Fibroblast of skin of back (primary cell): Measurements from ENCODE around the gene DNAH7.

Source experiments
- DNase-seq: peaks from one replicate; pipeline ENCODE4 v3.0.0-alpha.2; 2013

Gene DNAH7

DNA sequence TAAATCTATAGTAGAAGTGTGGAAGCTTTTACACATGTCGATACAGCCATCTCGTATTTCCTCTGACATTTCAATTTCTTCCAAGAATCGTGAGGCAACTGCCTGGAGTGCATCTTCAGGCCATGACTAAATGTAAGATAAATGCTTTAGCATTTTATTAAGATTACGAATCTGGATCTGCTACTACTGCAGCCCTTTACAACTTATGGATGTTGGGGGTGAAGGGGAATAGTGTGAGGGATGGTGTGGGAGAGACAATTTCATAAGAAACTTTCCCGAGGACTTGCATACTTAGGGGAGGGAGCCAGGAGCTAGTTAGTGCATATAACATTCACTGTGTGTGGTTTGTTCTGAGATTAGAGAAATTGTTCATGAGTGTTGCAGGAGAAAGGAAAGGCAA lies 206.8 kb downstream of the DNAH7 start:
- peak; percentile 76 for DNase-seq

DNA sequence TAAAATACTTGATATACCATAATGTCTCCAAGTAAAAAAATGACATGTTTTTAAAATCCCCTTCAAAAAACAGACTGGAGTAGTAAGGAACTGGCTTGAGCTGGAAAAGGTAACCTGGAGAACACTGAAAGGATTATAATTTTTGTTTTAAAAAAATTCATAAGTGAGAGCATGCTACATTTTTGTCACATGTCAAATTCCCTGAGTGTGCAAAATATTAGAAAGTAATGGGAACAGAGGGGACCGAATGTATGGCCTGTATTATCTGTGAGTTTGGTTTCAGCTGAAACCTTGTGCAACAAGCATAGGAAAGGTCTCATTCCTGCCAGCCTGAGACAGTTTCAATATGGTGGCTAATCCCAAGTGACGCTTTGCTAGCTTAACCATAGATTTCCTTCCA lies 209.1 kb downstream of the DNAH7 start:
- no peak for DNase-seq

DNA sequence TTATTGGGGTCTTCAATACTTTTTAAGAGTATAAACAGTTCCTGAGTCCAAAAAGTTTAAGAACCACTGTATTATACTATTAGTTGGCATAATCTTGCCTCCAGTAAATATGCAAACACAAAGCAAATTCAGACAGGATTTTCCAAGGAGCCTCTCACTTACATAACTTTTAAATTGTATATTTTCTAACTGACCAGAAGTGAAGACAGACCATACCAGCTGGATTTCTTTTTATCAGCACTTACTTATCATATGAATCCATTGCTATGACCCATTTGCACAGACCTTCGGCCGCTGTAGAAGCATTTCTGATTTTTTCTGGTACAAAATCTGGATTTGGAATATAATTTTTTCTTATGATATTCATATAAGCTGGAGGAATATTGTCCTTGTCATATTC lies 211.5 kb downstream of the DNAH7 start:
- no peak for DNase-seq

DNA sequence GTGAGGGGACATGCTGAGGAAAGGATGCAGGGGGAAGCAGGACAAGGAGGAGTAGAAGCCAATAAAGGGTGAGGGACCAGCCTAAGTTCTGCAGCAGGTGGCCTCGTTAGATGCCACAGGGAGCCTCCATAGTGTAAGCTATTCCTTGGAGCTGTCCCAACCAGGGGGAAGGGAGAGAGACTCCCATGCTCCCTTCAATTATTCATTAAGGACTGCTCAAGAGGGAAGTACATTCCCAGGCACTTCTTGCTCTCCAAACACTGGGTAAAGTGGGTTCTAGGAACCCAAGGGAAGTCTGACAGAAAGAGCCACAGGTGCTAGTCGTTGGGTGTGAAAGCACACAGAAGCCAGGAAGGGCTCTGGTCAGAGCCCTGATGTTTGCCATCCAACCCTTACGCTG lies 217.9 kb downstream of the DNAH7 start:
- no peak for DNase-seq

DNA sequence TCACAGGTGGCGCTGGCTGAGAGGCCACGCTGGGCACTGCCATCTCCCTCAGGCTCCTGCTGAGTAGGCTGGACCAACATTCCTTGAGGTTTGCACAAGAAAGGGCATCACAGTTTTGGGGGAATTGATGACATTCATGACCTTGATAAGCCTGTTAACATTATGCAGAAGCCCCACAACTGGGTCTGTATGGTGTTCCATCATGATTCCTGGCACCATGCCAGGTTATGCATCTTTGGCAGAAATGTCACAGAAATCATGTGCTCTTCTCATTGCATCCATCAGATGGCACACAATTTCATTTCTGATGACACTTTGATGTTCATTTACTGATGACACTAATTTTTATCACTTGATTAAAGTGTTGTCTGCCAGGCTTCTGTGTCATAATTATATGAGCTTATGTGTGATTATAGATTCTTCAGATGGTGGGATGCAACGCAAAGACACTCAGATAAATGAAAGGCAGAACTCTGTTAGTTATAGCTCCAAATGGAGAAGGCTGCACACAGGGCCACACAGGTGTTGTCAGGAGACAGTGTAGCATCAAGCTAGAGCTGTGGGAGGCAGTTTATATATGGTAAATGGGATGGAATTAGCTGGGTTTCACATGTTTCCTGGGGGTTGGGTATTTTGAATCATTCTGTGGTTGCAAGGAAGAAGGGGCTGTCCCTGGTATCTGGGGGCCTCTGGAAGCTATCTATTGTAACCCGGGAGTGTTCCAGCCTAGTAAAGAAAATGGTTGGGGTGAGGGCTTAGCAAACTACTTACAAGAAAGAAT lies 220.3 kb downstream of the DNAH7 start:
- DNase-seq: no peak

DNA sequence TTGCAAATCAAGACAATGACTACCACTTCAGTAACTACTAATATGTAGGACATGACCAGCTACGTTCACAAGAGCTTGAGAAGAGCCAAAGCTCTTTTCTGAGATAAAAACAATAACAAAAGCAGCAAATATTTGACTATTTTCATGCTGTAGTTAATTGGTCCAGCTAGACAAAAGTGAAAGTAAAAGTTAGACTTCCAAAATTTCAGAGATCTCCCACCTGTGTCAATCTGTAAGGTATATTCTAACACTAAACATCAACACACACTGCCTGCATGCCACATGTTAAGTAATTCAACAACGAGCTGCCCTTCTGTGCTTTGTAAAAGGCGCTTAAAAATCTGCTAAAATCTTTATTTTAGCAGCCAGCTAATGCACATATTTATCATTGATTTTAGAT lies 225.7 kb downstream of the DNAH7 start:
- no peak for DNase-seq

DNA sequence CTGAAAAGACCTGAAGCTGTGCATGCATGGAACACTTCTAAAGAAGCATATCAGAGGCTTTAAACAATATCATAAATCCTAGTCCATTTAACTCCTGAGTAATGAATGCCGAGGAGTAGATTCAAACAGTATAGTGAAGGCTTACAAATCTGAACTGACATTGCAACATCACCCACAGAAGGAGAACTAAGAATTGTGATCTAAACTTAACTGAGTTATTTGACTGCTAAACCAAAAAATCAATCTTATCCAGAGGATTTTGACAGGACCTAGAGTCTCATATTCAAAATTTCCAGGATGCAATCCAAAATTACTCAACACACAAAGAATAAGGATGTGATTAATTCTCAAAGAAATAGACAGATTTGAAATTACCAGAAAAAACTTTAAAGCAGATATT lies 230.6 kb downstream of the DNAH7 start:
- DNase-seq: no peak

DNA sequence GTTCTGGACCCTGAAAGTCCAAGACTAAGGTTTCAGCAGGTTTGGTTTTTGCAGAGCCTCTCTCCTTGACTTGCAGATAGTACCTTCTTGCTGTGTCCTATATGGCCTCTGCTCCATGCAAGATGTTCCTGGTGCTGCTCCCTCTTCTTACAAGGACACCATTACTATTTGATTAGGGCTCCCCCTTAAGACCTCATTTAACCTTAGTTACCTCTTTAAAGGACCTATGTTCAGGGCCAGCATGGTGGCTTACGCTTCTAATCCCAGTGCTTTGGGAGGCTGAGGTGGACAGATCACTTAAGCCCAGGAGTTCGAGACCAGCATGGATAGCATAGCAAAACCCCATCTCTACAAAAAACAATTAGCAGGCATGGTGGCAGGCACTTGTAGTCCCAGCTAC lies 232.6 kb downstream of the DNAH7 start:
- no peak for DNase-seq

DNA sequence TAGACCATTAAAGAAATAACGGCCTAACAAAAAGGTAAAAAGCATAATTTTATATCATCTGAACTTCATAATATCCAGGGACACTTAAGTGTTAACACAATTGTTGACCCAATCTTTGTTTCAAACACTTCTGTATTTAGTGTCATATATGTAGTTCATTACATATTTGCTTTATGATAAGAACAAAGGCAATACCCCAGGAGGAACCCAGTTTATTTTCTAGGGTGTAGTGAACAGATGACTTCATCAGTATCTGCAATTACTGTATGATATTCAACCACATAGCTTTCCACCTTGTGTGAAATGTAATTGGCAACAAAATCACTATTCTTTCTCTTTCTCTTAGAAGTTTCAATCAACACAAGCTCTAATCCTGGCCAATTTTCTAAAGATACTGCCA lies 233.8 kb downstream of the DNAH7 start:
- no peak for DNase-seq

DNA sequence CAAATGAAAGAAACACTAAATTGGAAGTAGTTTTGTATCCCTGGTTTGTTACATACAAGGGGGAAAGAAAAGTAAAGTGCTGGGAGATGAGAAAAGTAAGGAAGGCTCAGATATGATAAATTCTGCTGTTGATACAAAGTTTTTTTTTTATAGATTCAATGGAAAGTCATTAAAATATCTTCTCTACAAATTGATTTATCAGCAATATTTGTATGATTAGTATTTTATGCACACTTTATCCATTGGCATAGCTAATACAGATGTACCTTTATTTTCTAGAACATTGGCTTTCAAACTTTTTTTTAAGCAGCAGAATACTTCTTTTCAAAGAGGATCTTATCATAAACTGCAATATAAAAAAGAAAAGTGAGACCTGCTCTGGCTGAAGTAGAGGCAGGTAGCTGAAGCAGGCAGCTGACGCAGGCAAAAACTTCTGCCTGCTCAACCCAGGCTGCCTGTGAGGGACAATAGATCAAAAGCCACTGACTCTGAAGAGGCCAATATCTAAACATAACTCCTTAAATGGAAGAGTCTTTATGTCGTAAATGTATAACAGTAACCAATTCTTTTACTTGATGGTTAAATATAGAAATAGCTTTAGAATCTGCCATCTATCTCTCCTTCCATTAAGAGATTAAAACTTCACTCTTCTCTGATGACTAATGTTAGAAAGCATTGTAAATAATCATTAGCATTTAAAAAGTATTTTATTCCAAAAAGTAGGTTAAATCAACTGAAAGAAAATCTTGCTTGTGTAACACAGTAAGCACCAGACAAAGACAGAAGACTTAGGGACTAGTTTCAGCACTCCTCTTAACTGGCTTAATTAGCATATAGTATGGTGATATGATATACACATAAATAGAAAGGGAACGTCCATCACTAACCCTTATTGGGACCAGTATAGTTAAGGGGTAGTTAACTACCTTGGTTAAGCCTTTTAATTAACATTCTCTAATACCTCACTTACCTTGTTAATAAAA lies 237.4 kb downstream of the DNAH7 start:
- no peak for DNase-seq

DNA sequence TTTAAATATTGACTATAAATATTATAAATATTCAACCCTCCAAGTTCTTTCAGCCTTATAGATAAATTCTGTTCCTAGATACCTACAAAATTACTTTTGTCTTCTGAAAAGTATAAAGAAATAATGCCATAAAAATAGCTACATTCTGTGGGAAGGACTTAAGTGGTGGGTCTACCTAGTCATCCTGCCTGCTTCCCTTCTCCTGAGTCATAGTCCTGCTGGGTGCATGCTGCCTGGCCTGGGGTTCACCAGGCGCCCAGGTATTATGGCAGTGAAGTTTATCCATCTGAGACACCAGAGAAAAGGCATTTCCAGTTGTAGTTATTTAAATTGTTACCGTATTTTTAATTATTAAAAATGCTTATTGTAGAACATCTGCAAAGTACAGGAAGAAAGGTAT lies 244.2 kb downstream of the DNAH7 start:
- DNase-seq: peak; percentile 25

DNA sequence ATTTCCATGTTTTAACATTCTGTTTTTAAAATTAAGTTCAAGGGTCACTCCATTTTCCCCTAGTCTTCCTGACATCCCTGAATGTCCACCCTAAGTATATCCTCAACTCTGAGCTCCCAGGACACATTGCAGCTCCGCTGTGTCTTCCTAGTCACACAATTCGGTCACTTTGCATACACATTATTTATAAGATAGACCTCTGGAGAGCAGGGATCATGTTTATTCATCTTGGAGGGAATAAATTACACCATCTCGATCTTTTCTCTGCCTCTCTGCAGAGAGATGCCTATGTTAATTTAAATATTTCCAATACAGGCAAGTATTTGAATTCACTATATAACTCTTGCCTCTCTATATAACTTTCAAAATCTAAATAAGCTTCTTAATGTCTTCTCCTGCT lies 245.4 kb downstream of the DNAH7 start:
- no peak for DNase-seq

DNA sequence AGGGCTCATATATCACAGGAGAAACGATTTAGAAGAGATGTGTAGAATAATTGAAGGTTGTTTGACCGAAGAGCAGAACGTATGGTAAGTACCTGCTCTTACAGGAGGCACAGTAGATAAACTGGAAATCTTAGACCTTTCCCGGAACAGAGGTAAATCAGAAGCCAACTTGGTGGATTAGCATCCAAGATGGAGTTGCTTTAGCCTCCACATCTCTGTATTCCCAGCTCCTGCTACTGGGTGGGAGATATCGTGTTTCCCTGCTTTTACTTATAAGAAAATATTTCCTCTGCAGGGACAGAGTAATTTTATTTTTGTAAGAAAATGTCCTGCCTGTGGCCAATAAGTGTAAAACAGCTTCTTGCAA lies 247.1 kb downstream of the DNAH7 start:
- DNase-seq: no peak

DNA sequence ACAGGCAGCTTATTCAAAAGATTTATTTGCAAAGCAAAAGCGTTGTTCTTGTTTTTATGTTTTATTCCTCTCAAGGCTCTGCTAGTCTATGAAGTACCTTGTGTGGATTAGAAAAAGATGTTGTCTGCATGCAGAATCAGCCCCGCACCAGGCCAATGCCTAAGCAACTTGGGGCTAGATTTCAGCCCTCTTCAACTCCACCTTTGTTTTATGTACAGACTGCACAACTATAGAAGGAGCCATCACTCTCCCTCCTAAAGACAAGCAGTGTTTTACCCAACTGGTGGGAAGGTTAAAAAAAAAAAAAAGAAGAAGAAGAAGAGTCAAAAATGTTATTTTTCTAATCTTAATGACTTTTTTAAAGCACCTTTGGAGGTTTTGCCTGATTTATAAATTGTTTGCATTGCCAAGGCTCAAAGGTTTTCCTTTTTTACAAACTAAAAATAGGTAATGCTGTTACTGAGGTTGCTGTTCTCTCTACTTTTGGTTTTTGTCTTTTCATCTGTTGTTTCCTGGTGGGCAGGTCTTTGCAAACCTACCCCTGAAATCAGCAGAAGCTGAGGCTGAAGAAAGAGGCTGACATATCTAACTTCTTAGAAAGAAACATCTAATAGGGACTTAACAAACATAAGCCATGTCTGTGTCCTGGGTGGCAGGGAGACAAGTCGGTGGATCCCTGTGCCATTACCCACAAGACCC lies 247.6 kb downstream of the DNAH7 start:
- DNase-seq: no peak

DNA sequence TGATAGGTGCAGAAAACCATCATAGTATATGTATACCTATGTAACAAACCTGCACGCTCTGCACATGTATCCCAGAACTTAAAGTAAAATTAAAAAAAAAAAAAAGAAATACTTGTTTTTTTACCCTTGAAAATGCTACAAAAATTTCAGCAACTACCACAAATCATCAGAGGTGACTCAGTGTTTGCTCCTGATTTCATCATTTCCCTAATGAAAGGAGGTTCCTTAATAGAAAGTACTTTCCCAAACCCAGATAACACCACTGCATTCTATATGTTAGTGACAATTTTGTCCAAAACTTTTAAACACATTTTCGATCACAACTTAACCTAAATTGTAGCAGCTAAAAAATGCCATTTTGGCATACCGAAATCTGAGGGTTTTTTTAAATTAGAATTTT lies 248.3 kb downstream of the DNAH7 start:
- DNase-seq: peak; percentile 80

DNA sequence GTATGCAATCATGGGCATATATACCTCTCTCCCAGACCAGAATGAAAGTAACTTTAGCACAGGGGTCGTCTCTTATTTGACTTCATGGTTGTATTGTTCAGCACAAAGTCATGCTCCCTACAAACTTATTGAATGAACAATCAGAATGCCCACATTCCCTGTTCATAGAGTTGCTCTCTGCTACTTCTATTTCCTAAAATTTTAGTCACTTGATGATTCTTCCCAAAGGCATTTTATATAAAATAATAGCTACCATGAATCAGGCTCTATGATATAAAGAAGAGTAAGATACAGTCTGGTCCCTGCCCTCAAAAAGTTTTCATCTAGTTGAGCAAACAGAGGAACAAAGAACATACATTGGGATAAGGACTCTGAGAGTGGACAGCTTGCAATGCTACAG lies 249.4 kb downstream of the DNAH7 start:
- DNase-seq: peak; percentile 25

DNA sequence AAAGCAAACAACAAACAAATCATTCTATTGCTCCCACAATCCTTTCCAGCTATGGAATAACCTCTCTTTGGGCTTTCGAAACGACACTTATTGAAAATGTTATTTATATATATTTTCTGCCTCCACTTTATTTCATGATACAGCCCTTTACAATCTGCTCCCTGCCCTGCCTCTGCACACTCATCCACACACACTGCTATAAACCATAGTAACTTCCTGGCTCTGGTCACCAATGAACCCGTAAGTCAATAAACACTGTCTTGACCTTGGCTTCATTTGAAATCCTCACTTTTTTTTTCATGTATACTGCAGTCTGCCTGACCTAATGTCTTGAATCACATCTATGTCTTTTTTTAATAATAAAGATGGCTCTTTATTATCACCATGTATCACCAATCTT lies 250.1 kb downstream of the DNAH7 start:
- DNase-seq: no peak

DNA sequence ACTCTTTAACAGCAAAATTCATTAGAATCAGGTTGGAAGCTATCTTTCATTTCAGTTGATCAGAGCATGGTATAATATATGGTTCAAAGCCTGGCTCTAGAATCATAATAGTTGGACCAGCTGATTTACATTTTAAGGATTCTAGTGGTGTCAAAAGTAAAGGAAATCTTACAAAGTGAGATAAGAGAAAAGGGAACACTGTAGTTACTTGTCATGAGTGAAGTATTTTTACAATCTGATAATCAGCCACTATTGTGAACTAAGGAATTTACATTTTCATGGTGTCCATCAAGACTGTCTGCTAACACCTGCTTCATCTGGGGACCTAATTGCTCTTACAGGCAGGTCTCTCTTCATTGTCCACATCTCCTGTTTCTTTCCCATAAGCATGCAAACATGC lies 250.5 kb downstream of the DNAH7 start:
- DNase-seq: no peak

DNA sequence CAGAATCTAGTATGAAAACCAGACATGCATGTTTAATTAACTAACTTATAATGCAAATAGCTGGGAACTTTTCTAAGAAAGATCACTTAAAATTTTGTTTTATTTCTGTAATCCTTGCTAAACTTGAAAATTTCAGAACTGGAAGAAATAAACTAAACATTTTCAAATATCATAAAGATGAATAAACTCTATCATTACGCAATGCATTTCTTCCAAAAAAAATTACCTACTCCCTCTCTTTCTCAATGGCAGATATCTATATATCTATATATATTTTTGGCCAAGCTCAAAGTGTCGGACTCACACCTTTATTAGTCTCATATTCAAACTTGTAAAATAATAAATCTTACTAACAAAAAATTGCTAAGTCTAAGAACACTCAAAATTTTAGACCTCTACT lies 253.6 kb downstream of the DNAH7 start:
- no peak for DNase-seq

DNA sequence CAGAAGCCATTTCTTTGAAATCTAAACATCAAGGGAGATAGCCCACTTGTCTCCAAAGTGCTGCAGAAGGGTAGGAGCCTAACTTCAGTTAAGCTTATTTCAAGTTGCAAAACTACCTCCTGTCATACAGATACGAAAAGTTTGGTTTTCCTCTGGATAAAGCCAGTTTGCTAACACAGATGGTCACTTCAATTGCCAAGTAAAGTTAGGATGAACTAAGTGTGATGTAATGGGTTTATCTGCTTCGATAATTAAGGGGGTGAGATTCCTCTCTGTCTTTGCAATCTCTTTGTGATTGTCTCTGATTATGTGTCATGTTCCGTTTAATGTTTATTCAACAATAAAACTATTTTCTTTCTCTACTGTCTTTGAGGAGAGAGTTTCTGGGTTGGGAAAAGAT lies 255.2 kb downstream of the DNAH7 start:
- no peak for DNase-seq

DNA sequence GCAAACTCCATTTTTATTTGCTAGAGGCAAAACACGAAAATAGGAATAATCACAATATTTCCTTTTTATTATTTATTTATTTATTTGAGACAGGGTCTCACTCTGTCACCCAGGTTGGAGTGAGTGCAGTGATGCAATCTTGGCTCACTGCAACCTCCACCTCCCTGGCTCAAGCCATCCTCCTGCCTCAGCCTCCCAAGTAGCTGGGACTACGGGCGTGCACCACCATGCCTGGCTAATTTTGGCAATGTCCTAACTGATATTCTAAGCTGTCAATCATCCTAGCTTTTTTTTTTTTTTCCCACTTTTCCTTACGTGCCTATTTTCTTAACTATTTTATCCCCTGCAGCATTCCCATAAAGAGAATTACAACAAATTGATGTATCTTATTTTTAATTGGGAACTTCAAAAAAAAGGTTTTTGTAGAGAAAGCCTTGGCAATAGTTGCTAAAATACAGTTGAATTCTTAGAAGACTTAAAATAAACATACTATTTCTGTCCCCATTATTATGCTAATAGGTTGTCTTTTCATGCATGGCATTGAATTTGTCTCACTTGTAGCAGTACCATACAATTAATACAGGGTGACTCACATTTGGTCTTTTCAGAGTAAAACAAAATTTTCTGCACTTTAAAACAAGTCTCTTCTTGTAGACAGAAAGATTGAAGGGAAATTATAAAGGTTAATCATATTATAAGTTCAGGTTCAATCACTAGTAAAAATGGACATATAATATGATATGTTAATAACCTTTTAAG lies 258.1 kb downstream of the DNAH7 start:
- no peak for DNase-seq

DNA sequence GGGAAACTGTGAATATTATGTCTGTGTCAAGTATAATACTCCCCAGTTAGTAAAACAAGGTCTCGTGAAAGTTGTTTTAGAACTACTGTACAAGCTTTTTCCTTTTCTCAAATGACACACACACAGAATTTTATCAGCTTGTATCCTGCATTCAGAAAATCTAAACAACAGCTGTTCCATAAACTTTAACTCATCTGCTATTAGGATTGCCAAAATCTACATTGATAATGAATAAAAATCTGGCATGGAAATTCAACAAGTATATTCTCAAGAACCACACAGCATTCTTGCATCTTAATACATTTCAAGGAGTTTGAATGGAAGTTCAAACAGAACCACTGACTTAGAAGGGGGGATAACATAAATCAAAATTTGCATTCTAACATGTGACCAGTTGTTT lies 260.4 kb downstream of the DNAH7 start:
- no peak for DNase-seq
